HEK293 (cell line): ENCODE measurements around the gene SPTBN1.

Source experiments
- CTCF ChIA-PET: fragments of 350-600 bp; formaldehyde crosslinking; extraction: SDS; loops from one replicate; lab custom pipeline; 2021; ENCODE audit warnings: antibody characterized with exemption; lab: Yijun Ruan, JAX
- POLR2A ChIA-PET: fragments of 300-600 bp; formaldehyde crosslinking; extraction: SDS; loops from one replicate; lab custom pipeline; 2020; ENCODE audit warnings: antibody characterized with exemption, inconsistent platforms; lab: Yijun Ruan, JAX
- H3K27ac ChIP-seq: fragments of 200-500 bp; sonication (Bioruptor generic); 2 replicates; pipeline ENCODE4 v1.5.1; 2014; ENCODE audit warnings: low read depth, low read length, control low read depth, inconsistent platforms; ENCODE audit errors: extremely low read depth
- H3K36me3 ChIP-seq, 2 experiments: fragments of 200-500 bp in 1 of 2; sonication (Bioruptor generic) in 1 of 2; 1 replicate in 1 of 2; 2 replicates in 1 of 2; pipeline ENCODE4 v1.5.1; 2014 to 2017; ENCODE audit warnings: inconsistent platforms in 2 of 2, low read length in 2 of 2; ENCODE audit not compliant: control insufficient read depth in 2 of 2, insufficient read depth in 1 of 2
- H3K4me1 ChIP-seq: fragments of 200-500 bp; sonication (Bioruptor generic); 2 replicates; pipeline ENCODE4 v1.5.1; 2014; ENCODE audit warnings: mild to moderate bottlenecking, low read length, inconsistent platforms; ENCODE audit not compliant: control insufficient read depth, insufficient read depth
- H3K4me3 ChIP-seq: 2 replicates; pipeline ENCODE4 v1.5.1; 2011; ENCODE audit warnings: low read depth, mild to moderate bottlenecking, control low read depth, low read length, moderate library complexity
- H3K9me3 ChIP-seq: fragments of 200-500 bp; sonication (Bioruptor generic); 2 replicates; pipeline ENCODE4 v1.5.1; 2014; ENCODE audit warnings: low read depth, low read length, inconsistent platforms; ENCODE audit not compliant: control insufficient read depth, insufficient read depth
- BCL11B ChIP-seq: fragments of 450-650 bp; formaldehyde crosslinking; IDR thresholded peaks from 2 replicates; pipeline ENCODE4 v1.5.1; 2016; ENCODE audit warnings: low read depth, missing biosample characterization, missing genetic modification characterization
- OVOL3 ChIP-seq: fragments of 450-650 bp; formaldehyde crosslinking; IDR thresholded peaks from 2 replicates; pipeline ENCODE4 v1.5.1; 2016; ENCODE audit warnings: missing biosample characterization, missing genetic modification characterization
- PRDM6 ChIP-seq: fragments of 450-650 bp; formaldehyde crosslinking; IDR thresholded peaks from 2 replicates; pipeline ENCODE4 v1.5.1; 2017; ENCODE audit warnings: missing biosample characterization, missing genetic modification characterization
- SCRT2 ChIP-seq: fragments of 450-650 bp; formaldehyde crosslinking; IDR thresholded peaks from 2 replicates; pipeline ENCODE4 v1.5.1; 2016; ENCODE audit warnings: missing biosample characterization, missing genetic modification characterization
- SETDB1 ChIP-seq: IDR thresholded peaks from one replicate; pipeline ENCODE4 v1.6.1; 2017; ENCODE audit warnings: mild to moderate bottlenecking, low read length, moderate library complexity, mixed read lengths; ENCODE audit not compliant: insufficient read length
- ZNF132 ChIP-seq: fragments of 450-650 bp; formaldehyde crosslinking; IDR thresholded peaks from 2 replicates; pipeline ENCODE4 v1.5.1; 2017; ENCODE audit warnings: missing biosample characterization, missing genetic modification characterization, borderline replicate concordance
- ZNF140 ChIP-seq: fragments of 450-650 bp; formaldehyde crosslinking; IDR thresholded peaks from 2 replicates; pipeline ENCODE4 v1.5.1; 2016; ENCODE audit warnings: missing biosample characterization, missing genetic modification characterization
- ZNF146 ChIP-seq: fragments of 450-650 bp; formaldehyde crosslinking; IDR thresholded peaks from 2 replicates; pipeline ENCODE4 v1.5.1; 2016; ENCODE audit warnings: missing biosample characterization, missing genetic modification characterization
- ZNF24 ChIP-seq: fragments of 450-650 bp; formaldehyde crosslinking; IDR thresholded peaks from 2 replicates; pipeline ENCODE4 v1.5.1; 2016; ENCODE audit warnings: missing biosample characterization, missing genetic modification characterization
- ZNF391 ChIP-seq: fragments of 450-650 bp; formaldehyde crosslinking; IDR thresholded peaks from 2 replicates; pipeline ENCODE4 v1.5.1; 2016; ENCODE audit warnings: low read depth, missing biosample characterization, missing genetic modification characterization, borderline replicate concordance
- ZNF433 ChIP-seq: fragments of 450-650 bp; formaldehyde crosslinking; IDR thresholded peaks from 2 replicates; pipeline ENCODE4 v1.5.1; 2016; ENCODE audit warnings: missing biosample characterization, missing genetic modification characterization, low read depth
- ZNF529 ChIP-seq: fragments of 450-650 bp; formaldehyde crosslinking; IDR thresholded peaks from 2 replicates; pipeline ENCODE4 v1.5.1; 2017; ENCODE audit warnings: missing genetic modification characterization, missing biosample characterization; ENCODE audit not compliant: insufficient replicate concordance
- ZNF544 ChIP-seq: fragments of 450-650 bp; formaldehyde crosslinking; IDR thresholded peaks from 2 replicates; pipeline ENCODE4 v1.5.0; 2017; ENCODE audit warnings: missing biosample characterization, missing genetic modification characterization
- ZNF548 ChIP-seq: fragments of 450-650 bp; formaldehyde crosslinking; IDR thresholded peaks from 2 replicates; pipeline ENCODE4 v1.5.1; 2016; ENCODE audit warnings: missing biosample characterization, missing genetic modification characterization
- ZNF560 ChIP-seq: fragments of 450-650 bp; formaldehyde crosslinking; IDR thresholded peaks from 2 replicates; pipeline ENCODE4 v1.5.1; 2017; ENCODE audit warnings: missing biosample characterization, missing genetic modification characterization, borderline replicate concordance
- ZNF629 ChIP-seq: fragments of 450-650 bp; formaldehyde crosslinking; IDR thresholded peaks from 2 replicates; pipeline ENCODE4 v1.5.1; 2017; ENCODE audit warnings: missing biosample characterization, missing genetic modification characterization
- ZNF654 ChIP-seq: fragments of 450-650 bp; formaldehyde crosslinking; IDR thresholded peaks from 2 replicates; pipeline ENCODE4 v1.5.1; 2016; ENCODE audit warnings: low read depth, missing biosample characterization, missing genetic modification characterization
- ZNF776 ChIP-seq: fragments of 450-650 bp; formaldehyde crosslinking; IDR thresholded peaks from 2 replicates; pipeline ENCODE4 v1.5.0; 2017; ENCODE audit warnings: missing biosample characterization, missing genetic modification characterization, borderline replicate concordance
- ZNF785 ChIP-seq: fragments of 450-650 bp; formaldehyde crosslinking; IDR thresholded peaks from 2 replicates; pipeline ENCODE4 v1.5.1; 2016; ENCODE audit warnings: missing biosample characterization, missing genetic modification characterization
- TF ChIP-seq, protein P1 (sequence below): fragments of 450-650 bp; formaldehyde crosslinking; IDR thresholded peaks from 2 replicates; pipeline ENCODE4 v1.5.1; 2016; ENCODE audit warnings: missing biosample characterization, missing genetic modification characterization
- TF ChIP-seq, protein P2 (sequence below): fragments of 450-650 bp; formaldehyde crosslinking; IDR thresholded peaks from 2 replicates; pipeline ENCODE4 v1.5.1; 2017; ENCODE audit warnings: missing biosample characterization, missing genetic modification characterization

The SPTBN1 gene

DNA sequence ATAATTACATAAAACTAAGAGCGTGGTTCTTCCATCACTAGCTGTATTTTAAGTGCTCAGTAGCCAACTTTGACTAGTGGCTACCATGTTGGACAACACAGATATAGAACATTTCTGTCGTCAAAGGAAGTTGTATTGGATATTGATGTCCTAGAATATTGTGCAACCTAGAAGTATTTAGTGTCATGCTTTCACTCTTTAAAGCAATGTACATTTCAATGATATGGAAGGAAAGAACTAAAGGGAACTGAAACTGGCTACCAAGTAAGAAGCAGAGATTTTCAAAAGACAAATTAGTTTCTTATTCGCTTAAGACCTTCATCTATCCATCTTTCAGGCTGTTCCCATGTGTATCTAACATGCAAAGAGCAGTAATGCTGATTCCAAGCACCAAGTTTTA lies 182.0 kb downstream of the SPTBN1 start:
- TF ChIP-seq ZNF544 (tag by site-specific recombination) (no peak), ZNF560 (tag by site-specific recombination) (no peak), ZNF548 (tag by site-specific recombination) (no peak), SCRT2 (tag by site-specific recombination) (no peak), ZNF433 (tag by site-specific recombination) (no peak), ZNF654 (no peak), ZNF785 (no peak), ZNF140 (no peak), ZNF629 (tag by site-specific recombination) (no peak)
- TF ChIP-seq, protein P1, sequence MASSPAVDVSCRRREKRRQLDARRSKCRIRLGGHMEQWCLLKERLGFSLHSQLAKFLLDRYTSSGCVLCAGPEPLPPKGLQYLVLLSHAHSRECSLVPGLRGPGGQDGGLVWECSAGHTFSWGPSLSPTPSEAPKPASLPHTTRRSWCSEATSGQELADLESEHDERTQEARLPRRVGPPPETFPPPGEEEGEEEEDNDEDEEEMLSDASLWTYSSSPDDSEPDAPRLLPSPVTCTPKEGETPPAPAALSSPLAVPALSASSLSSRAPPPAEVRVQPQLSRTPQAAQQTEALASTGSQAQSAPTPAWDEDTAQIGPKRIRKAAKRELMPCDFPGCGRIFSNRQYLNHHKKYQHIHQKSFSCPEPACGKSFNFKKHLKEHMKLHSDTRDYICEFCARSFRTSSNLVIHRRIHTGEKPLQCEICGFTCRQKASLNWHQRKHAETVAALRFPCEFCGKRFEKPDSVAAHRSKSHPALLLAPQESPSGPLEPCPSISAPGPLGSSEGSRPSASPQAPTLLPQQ (tag by site-specific recombination), result no peak
- TF ChIP-seq, protein P2, sequence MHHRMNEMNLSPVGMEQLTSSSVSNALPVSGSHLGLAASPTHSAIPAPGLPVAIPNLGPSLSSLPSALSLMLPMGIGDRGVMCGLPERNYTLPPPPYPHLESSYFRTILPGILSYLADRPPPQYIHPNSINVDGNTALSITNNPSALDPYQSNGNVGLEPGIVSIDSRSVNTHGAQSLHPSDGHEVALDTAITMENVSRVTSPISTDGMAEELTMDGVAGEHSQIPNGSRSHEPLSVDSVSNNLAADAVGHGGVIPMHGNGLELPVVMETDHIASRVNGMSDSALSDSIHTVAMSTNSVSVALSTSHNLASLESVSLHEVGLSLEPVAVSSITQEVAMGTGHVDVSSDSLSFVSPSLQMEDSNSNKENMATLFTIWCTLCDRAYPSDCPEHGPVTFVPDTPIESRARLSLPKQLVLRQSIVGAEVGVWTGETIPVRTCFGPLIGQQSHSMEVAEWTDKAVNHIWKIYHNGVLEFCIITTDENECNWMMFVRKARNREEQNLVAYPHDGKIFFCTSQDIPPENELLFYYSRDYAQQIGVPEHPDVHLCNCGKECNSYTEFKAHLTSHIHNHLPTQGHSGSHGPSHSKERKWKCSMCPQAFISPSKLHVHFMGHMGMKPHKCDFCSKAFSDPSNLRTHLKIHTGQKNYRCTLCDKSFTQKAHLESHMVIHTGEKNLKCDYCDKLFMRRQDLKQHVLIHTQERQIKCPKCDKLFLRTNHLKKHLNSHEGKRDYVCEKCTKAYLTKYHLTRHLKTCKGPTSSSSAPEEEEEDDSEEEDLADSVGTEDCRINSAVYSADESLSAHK (tag by site-specific recombination), result no peak
- H3K27ac ChIP-seq, result no peak overlapping the region
- H3K4me1 ChIP-seq, result no peaks in the 10 kb centered on the region; the same call in 1 of the 2 replicates
- no peak overlapping the region for H3K4me3 ChIP-seq
- ChIA-PET CTCF (interaction anchor here (1.5 kb wide), 1 partner anchor 18 kb away, joined by 7 read pairs; no protein-coding TSS in a partner anchor), POLR2A (no interaction called here)
- H3K9me3 ChIP-seq, result no peaks in the 10 kb centered on the region
- H3K36me3 ChIP-seq, result peaks cover 8 to 87% of the 10 kb centered on the region in 2 experiments

- CTCF ChIA-PET, result interaction anchor here (0.6 to 1.3 kb wide), 2 partner anchors 27 to 532 kb away, joined by 3 to 4 read pairs; no protein-coding TSS in a partner anchor
These were observed 182.7 kb downstream of the SPTBN1 start for GRCh38 chr2:54638774-54639187.

More at GRCh38 chr2:54638774-54639187, 182.7 kb downstream of the SPTBN1 start:
- no peaks in the 10 kb centered on the region for H3K9me3 ChIP-seq
- POLR2A ChIA-PET, result no interaction called here
- H3K27ac ChIP-seq, result no peak overlapping the region
- peaks cover 5 to 86% of the 10 kb centered on the region in 2 experiments for H3K36me3 ChIP-seq
- TF ChIP-seq PRDM6 (tag by site-specific recombination) (no peak), SETDB1 (no peak), ZNF132 (tag by site-specific recombination) (no peak), OVOL3 (tag by site-specific recombination) (no peak), ZNF776 (tag by site-specific recombination) (no peak), ZNF529 (tag by site-specific recombination) (no peak), ZNF24 (no peak), ZNF391 (tag by site-specific recombination) (no peak), BCL11B (tag by site-specific recombination) (no peak), ZNF146 (tag by site-specific recombination) (no peak)
- H3K4me1 ChIP-seq, result no peaks in the 10 kb centered on the region; the same call in 1 of the 2 replicates
- H3K4me3 ChIP-seq, result no peak overlapping the region
